Hematopoietic multipotent progenitor cell treated with erythropoietin and hydrocortisone succinate and interleukin-3 and kit ligand, for 6 days (in vitro differentiated cells): ENCODE measurements around the gene TPRG1L.

Source experiments
- DNase-seq: peaks from one replicate; pipeline ENCODE4 v3.0.0-alpha.2; 2015

Gene TPRG1L

DNA sequence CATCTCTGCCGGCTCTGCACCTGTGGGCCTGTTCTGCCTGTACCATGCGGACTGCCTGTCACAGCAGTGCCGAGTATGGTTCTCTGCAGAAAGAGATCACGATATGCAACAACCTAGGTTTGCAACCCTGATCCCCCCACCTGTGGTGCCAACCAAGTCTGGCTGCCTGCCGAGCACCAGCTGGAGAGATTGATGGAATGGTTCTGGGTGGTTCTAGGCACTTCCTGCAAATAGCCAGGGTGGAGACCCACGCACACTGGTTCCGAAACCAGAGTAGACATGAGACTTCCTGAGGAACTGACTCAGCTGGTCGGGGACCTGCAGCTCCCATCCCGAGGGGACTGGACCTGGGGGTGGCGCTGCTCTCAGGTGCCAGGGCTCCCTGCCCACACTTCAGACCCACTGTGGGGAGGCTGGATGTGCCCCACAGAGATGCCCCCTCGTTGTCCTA lies 5.4 kb downstream of the TPRG1L start:
- DNase-seq, result no peak

DNA sequence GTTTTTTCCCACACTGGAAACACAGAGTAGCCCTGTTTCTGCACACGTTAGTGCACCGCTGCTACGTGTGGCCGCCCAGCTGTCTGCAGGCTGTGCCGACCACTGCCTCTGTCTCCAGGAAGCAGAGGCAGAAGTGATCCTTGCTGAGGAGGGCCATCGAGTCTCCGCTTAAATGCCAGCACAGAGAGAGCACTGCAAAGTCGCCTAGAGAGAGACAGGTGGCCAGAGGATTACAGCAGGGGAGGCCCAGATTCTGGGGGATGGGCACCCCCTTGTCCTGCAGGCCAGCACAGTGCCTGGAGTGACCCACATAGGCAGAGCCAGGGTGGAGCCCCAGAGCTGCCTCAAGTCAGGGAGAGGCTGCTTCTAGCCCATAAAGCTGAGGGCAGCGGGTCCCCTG lies 6.1 kb downstream of the TPRG1L start:
- DNase-seq, result no peak

DNA sequence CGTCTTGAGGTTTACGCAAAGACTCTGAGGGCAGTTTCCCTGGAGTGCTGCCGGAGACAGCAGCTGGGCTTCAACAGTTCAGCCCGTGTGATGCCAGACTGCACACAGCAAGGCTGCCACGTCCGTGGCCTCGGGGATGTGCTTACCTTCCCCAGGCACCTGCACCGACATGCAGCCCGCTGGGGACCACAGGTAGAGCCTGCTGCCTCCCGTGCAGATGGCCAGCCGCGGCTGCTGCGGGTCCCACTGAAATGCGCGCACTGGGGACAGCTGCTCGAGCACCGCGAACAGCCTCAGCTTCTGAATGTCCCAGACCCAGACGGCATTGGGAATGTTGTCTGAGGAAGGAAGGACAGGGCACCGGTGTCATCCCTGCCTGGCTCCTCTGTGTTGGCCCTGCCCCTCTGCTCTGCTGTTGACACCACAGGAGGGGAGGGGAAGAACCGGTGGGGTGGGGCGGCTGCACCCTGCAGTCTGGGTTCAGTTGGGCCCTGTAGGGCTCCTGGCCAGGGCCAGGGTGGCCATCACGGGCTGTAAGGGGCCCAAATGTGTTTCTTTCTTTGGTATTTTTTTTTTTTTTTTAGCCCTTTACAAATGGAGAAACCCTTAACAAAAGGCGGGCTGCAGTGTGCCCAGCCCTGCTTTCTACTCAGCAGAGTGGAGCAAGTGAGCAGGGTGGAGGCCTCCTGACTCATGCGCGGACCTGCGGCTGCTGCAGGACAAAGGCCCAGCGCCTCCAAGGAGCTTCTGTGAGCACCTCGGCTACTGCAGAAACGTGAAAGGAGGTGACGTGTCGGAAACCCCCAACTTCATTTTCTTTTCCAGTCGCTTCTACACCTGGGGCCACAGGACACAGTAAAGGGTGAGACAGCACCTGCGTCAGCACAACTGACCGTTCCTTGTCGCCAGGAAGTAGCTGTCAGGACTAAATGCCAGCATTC lies 6.8 kb downstream of the TPRG1L start:
- DNase-seq, result no peak

DNA sequence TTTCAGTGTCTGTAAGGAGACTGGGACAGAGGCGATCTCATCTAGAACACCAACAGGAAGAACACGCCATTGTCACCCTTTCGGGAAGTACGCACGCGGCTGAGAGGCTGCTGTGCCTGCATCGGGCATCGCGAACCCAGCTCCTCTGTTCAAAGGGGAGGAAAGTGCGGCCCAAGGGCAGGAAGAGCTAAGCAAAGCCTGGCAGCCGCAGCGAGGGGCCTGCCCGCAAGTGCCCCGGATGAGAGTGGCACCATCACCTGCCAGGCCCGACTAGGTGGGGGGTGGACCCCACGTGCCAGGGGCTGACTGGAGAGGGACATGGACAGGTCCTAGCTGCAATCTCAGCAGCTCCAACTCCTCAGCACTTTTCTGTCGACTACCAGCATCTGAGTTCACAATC lies 7.5 kb downstream of the TPRG1L start:
- no peak for DNase-seq

DNA sequence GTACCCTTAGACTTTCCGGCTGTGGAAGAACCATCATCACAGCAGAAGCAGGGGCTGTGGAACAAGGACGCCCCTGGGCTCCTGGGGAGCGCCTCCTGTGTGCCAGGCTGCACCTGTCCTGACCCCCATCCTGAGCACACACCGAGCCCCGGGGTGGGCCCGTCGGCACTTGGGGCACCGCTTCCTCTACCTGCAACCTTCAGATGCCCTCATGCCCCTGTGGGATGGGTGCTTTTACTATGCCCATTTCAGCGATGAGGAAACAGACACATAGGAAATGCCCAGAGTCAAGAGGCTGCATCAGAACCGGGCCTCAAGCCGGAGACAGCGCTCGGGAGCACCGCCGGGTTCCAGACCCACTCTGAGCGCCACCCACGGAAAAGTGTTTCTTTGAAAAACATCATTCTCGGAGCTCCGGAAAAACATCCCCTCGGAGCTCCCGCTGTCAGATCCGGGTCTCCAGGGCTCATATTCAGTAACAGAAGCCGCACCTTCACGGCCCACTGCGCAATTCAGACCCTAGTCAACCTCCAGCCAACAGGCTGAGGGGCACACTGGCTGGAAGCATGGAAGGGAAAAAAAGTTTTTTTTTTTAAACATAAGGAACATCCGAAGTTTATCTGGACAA lies 8.0 kb downstream of the TPRG1L start:
- DNase-seq, result no peak

DNA sequence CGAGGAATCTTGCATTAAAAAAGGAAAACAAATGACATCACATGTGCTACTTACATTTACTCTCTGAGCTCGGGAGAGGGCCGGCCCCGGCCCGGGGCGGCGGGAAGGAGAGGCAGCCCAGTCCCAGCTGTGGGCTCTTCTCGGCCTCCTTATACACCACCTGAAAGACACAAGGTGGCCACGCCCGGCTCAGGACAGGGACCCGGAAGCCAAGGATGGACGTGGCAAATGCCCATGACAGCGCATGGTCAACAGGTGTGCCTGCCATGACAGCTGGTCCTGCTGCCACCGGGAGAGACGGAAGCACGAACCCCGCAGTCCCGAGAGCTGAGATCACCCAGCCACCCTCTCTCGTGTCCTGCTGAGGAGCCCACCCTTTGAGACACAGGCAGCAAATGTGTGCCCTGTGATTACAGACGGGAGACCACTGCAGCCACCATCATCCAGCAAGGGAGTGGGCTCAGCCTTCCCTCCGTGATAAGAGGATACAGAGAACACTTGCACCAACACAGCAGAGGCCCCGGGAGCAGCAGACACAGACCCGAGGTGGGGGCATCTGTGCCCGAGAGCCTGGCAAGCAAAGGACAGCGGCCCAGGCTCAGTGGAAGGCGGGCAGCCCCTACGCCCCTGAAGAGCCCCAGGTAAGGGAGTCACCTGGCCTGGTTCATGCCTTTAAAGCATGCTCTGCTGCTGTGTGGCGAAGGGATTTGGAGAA lies 8.7 kb downstream of the TPRG1L start:
- DNase-seq, result no peak

DNA sequence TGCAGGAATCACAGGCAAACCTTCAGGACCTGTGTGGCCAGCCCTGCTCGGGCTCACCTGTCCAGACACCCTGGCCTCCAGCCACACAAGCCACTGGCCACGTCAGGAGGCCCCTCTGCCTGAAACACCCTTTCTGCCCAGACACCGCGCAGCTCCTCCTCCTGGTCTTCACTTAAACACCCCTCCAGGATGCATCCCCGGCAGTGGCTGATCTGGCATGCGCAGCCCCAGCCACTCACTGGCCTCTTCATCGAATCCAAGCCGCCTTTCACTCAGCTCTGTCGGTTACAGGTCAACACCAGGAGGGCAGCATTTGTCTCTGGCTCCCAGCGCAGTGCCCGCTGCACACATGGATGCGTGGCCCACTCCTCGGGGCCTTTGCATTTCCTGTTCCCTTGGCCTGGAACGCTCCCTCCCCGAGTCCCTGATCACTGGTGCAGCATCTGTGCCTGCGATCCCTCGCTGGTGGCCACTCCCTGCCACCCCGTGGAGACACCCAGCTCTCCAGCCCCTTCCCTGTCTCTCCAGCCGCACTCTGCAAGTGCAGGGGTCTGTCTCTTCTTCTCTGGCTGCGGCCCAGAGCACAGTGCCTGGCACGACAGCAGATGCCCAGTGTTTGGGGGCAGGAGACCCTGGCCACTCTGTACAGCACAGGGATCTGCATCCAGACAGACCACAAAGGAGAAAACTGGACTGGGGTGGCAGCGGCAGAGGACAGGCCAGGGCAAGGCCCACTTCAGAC lies 9.4 kb downstream of the TPRG1L start:
- DNase-seq, result no peak

DNA sequence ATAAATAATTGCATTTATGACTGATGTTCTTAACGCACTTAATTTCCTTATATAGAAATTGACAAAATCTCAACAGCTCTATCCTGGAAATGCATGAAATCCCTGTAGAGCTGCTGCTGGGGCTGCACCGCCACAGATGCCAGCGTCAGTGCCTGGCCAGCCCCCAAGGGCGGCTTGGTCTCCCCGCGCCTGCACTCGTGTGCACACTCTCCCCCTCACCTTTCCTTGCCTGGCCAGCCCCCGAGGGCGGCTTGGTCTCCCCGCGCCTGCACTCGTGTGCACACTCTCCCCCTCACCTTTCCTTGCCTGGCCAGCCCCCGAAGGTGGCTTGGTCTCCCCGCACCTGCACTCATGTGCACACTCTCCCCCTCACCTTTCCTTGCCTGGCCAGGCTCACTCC lies 11.3 kb downstream of the TPRG1L start:
- DNase-seq, result no peak

DNA sequence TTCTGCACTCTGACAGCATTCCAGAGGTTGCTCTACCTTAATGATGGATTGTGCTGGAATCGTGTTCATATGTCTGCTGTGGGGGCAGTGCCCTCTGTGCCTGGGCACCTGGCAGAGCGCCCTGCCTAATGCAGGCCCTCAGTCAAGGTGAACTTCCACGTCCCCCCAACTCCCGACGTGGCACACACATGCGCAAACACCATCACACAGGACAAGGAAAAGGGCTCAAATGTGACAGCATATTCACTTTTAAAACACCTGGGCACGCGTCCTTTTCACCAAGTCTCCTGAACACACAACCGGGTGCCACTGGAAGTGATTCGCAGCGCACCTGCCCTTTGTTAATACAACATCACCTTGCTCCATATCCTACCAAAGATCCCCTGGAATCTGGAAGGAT lies 11.7 kb downstream of the TPRG1L start:
- no peak for DNase-seq

DNA sequence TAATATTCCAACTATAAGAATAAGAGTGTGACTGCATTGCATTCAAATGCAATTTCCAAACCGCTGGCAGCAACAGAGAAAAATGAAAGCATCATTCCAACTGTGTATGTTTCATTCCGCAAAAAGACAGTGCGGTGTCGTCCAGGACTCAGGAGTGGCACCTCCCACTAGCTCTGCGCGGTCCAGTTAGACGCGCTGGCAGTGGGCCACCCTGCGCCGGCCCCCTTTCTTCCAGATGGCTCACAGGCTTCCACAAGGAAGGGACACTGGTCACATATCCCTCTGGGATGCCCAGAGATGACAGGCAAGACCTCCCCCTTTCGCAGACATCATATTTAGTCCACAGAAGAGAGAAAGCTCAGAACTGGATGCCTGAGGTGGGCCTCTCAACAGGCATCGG lies 13.2 kb downstream of the TPRG1L start:
- DNase-seq, result no peak

DNA sequence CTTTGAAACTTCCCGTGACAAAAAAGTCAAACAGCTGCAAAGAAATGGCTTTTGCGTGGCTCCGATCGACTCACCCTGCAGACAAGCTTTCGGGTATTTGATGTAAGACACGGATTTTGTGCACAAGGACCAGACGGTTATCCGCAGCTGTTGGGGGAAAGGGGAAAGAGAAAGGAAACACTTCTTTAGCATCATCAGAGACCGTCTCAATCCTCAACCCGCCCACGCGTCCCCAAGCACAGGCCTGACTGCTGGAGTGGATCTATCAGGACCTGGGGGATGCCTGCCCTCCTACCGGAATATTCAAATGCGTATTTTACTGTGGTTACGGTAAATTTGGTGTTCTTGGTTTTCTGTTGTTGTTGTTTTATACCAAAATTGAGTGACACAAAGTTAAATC lies 13.9 kb downstream of the TPRG1L start:
- no peak for DNase-seq

DNA sequence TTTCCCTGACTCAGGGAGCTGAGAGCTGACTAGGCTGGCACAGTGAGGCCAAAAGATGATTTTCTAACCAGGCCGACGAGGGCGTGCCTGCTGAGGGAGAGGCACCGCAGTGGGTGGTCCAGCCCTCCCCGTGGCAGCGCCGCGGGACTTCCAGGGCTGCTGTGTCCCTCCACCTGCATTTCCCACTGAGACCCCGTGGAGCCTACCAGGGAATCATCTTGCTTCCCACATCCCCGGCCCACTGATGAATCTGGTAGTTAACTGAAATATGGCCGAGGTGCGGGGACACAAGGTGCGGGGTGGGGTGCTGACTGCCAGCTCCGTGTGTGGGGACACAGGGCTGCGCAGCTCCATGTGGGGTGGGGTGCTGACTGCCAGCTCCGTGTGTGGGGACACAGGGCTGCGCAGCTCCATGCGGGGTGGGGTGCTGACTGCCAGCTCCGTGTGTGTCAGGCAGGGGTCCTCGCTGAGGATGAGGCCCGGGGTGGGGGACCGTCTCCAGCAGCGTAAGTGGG lies 14.6 kb downstream of the TPRG1L start:
- DNase-seq, result no peak

DNA sequence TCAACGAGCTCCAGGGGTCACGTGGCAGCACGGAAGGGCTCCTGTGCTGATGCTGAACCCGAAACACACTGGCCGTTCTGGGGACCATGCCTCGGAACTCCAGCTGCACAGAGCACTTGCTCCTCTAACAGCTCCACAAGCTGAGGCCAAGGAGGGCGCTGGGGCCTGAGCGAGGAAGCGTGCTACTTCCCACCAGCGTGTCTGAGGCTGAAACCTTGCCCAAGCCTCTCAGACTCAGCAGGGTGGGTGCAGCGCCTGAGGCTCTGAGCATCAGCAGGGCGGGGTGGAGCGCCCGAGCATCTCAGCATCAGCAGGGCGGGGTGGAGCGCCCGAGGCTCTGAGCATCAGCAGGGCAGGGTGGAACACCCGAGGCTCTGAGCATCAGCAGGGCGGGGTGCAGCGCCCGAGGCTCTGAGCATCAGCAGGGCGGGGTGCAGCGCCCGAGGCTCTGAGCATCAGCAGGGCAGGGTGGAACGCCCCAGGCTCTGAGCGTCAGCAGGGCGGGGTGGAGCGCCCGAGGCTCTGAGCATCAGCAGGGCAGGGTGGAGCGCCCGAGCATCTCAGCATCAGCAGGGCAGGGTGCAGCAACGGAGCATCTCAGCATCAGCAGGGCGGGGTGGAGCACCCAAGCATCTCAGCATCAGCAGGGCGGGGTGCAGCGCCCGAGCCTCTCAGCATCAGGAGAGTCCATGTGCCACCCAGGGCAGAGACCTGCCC lies 15.5 kb downstream of the TPRG1L start:
- no peak for DNase-seq

DNA sequence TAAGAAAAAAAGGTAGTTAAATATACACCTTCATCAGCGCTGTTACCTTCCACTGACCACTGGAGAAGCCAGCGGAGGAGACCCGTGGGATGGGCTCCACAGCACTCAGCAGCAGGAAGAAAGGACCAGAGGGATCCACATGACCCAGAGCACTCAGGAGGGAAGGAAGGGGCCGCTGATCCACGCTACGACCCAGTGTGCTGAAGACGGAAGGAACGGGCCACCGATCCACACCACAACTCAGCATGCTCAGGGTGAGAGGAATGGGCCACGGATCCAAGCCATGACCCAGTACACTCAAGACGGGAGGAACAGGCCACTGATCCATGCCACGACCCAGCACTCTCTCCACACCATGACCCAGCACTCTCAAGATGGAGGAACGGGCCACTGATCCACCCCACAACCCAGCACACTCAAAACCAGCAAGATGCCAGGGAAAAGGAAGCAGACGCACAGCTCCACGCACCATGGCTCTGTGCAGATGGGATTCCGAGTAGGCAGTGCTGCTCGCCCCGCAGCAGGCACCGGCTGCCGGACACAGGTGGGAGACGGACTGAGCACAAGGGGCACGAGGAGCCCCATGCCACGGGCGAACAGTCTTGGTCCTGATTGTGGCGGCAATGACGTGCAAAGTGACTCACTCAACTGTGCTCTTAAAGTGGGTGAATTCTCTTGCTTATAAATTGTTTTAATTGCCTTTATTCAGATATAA lies 16.4 kb downstream of the TPRG1L start:
- no peak for DNase-seq

DNA sequence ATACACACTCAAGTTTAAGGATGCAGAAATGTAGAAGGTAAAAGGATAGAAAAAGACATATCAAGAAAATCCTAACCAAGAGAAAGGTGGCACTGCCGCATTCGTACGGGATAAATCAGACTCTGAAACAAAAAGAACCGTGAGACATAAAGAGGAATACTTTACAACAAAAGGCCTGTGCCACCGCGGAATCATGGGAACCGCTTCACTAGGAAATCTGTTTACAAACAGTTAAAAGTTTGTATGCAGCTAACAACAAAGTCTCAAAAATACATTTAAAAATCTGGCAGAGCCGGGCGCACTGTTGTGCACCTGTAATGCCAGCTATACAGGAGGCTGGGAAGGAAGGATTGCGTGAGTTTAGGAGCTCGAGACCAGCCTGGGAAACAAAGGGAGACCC lies 17.0 kb downstream of the TPRG1L start:
- no peak for DNase-seq

DNA sequence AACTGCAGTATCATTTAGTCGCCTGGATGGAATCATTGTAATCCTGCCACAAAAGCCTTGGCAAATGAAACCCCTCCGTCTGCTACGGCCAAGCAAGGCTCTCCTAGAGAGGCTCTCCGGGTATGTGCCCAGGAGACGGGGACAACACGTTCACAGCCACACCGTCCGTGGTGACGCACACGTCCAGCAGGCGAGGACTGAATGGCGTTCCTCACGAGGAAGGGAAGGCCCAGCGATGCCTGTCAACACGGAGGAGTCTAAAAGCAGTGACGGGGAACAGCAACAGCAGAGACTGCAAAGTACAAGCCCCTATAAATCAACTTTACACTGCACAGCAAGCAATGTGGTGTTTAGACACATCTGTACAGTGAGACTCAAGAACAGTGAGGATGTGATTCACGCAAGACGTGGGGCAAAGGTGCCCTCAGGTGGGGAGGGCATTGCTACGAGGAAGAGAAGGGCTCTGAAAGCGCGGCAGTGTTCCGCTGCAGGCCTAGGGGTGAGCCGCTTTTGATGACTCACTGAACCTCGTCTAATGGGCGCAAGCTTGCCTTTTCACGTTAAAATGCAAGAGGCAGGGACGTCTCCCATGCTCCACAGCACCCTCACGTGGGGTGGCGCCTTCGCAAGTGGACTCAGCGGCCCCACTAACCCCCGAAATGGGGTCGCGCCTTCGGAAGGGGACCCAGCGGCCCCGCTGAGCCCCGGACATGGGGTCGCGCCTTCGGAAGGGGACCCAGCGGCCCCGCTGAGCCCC lies 18.3 kb downstream of the TPRG1L start:
- no peak for DNase-seq

DNA sequence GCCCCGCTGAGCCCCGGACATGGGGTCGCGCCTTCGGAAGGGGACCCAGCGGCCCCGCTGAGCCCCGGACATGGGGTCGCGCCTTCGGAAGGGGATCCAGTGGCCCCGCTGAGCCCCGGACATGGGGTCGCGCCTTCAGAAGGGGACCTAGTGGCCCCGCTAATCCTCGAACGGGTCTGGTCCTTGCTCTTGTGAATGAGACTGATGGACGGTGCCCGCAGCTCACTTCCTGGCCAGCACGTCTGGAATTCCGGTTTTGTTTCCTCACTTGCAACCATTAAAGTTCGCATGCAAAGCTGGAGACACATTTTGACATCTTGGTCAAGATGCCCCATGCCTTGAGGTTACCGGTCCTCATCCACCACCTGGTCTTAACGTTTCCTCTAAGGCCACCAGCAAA lies 19.5 kb downstream of the TPRG1L start:
- DNase-seq, result no peak

DNA sequence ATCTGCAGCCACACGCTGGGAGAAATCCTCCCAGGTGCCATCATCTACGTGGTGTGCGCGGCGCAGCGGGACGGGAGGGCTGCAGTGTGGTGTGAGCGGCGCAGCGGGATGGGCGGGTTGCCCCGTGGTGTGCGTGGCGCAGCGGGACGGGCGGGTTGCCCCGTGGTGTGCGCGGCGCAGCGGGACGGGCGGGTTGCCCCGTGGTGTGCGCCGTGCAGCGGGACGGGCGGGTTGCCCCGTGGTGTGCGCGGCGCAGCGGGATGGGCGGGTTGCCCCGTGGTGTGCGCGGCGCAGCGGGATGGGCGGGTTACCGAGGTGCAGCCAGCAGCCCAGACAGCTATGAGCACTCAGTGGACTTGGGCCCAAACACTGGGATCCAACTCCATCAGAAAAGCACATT lies 20.4 kb downstream of the TPRG1L start:
- no peak for DNase-seq

DNA sequence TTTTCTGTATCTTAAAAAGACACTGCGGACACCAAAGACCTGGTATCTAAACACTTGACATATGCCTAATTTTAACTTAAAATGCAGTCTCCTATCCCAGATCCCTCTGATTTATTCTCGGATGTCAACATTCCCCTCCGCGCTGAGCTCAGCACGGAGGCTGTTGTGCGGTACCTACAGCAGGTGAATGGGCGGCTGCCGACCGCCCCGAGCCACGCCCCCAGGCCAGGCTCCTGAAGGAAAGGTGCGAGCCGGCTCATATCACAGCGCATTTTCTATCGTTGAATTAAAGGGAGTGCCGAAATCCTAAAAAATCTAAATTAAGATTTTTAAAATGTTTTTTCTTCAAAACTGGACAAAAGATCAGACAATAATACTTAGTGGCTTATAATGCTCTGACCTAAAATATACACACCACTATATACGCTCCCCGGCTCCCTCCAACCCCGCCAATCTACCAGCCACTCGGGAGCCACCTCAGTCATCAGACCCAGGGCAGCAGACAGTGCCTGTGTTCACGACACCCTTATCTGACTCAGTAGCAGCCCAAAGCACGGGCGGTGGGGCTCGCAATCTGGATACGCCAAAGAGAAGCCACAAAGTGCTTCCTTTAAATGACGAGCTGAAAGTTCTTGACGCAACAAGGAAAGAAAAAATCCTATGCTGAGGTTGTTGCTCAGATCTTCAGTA lies 21.0 kb downstream of the TPRG1L start:
- DNase-seq, result no peak

DNA sequence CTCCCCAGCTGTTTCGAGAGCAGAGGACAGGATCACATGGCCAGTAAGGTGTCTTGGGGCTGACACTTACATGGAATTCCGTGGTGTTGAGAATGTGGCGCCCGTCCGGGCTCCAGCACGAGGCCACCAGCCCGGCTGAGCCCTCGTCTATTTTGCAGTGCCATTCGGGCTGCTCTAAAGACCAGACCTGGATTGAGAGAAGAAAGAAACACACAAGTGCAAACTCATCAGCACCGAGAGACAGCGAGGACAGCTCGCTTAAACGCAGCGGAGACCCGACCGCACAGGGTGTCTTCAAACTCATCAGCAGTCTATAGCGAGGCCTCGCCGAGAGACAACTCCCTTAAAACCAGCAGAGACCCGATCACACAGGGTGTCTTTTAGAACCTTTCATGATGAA lies 21.8 kb downstream of the TPRG1L start:
- no peak for DNase-seq
